HuH-7 (cell line): Measurements from ENCODE around the gene ADAP1.
"Not testable (repeated sequence)": the region's sequence is repeated elsewhere in the genome, so short reads cannot be mapped to it uniquely, and the experiment has no call there.

Source experiments
- DNase-seq: peaks from one replicate; pipeline ENCODE4 v3.0.0; 2011; ENCODE audit warnings: low spot score

ADAP1 gene

GRCh38 chr7:959271-959670 is 4.8 kb upstream of the ADAP1 start:
- DNase-seq, result no peak

- DNase-seq, result no peak
Measured at GRCh38 chr7:958221-959200, 4.0 kb upstream of the ADAP1 start.

GRCh38 chr7:957418-958220 is 3.1 kb upstream of the ADAP1 start:
- peak; percentile 71 for DNase-seq

- no peak for DNase-seq
Measured at GRCh38 chr7:956031-956430, 1.6 kb upstream of the ADAP1 start.

GRCh38 chr7:953547-954327 is 743 bp downstream of the ADAP1 start:
- peak; percentile 86 for DNase-seq

- no peak for DNase-seq
Measured at GRCh38 chr7:952548-953441, 1.7 kb downstream of the ADAP1 start.

- no peak for DNase-seq
Measured at GRCh38 chr7:951881-952547, 2.5 kb downstream of the ADAP1 start.

GRCh38 chr7:949021-949934 is 5.2 kb downstream of the ADAP1 start:
- no peak for DNase-seq

GRCh38 chr7:947391-948210 is 6.9 kb downstream of the ADAP1 start:
- DNase-seq, result no peak

GRCh38 chr7:946256-946996 is 8.1 kb downstream of the ADAP1 start:
- DNase-seq, result no peak

GRCh38 chr7:945556-946255 is 8.8 kb downstream of the ADAP1 start:
- DNase-seq, result no peak

GRCh38 chr7:945147-945555 is 9.3 kb downstream of the ADAP1 start:
- DNase-seq, result no peak

- no peak for DNase-seq
Measured at GRCh38 chr7:944744-945143, 9.7 kb downstream of the ADAP1 start.

GRCh38 chr7:943793-944192 is 10.7 kb downstream of the ADAP1 start:
- not testable (repeated sequence) for DNase-seq

GRCh38 chr7:940599-941408 is 13.7 kb downstream of the ADAP1 start:
- no peak for DNase-seq

GRCh38 chr7:939843-940242 is 14.6 kb downstream of the ADAP1 start:
- no peak for DNase-seq
